Measurements from ENCODE around the gene DVL1. TPM values are rescaled to one million over a fixed set of nuclear protein-coding genes. Genes with fewer than 3 reads are reported as not detected.

The DVL1 gene
- total and polyA plus RNA-seq, 9 of the 15 experiments (the other 6 are each of a cell fraction or from before 2014, with no cell fraction given): 0.62 to 135 (median 24.3) TPM

- TF ChIP-seq, protein P1, sequence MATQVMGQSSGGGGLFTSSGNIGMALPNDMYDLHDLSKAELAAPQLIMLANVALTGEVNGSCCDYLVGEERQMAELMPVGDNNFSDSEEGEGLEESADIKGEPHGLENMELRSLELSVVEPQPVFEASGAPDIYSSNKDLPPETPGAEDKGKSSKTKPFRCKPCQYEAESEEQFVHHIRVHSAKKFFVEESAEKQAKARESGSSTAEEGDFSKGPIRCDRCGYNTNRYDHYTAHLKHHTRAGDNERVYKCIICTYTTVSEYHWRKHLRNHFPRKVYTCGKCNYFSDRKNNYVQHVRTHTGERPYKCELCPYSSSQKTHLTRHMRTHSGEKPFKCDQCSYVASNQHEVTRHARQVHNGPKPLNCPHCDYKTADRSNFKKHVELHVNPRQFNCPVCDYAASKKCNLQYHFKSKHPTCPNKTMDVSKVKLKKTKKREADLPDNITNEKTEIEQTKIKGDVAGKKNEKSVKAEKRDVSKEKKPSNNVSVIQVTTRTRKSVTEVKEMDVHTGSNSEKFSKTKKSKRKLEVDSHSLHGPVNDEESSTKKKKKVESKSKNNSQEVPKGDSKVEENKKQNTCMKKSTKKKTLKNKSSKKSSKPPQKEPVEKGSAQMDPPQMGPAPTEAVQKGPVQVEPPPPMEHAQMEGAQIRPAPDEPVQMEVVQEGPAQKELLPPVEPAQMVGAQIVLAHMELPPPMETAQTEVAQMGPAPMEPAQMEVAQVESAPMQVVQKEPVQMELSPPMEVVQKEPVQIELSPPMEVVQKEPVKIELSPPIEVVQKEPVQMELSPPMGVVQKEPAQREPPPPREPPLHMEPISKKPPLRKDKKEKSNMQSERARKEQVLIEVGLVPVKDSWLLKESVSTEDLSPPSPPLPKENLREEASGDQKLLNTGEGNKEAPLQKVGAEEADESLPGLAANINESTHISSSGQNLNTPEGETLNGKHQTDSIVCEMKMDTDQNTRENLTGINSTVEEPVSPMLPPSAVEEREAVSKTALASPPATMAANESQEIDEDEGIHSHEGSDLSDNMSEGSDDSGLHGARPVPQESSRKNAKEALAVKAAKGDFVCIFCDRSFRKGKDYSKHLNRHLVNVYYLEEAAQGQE (IDR thresholded peaks at IDR 0.05; ENCODE audit: borderline replicate concordance): no peak
- TF ChIP-seq, protein P1 (CRISPR knock-in tag; IDR thresholded peaks at IDR 0.05; ENCODE audit: low read depth): no peak
- TF ChIP-seq MXI1 (IDR thresholded peaks at IDR 0.05; ENCODE audit: low read depth, low read length): no peak
- TF ChIP-seq, protein P2, sequence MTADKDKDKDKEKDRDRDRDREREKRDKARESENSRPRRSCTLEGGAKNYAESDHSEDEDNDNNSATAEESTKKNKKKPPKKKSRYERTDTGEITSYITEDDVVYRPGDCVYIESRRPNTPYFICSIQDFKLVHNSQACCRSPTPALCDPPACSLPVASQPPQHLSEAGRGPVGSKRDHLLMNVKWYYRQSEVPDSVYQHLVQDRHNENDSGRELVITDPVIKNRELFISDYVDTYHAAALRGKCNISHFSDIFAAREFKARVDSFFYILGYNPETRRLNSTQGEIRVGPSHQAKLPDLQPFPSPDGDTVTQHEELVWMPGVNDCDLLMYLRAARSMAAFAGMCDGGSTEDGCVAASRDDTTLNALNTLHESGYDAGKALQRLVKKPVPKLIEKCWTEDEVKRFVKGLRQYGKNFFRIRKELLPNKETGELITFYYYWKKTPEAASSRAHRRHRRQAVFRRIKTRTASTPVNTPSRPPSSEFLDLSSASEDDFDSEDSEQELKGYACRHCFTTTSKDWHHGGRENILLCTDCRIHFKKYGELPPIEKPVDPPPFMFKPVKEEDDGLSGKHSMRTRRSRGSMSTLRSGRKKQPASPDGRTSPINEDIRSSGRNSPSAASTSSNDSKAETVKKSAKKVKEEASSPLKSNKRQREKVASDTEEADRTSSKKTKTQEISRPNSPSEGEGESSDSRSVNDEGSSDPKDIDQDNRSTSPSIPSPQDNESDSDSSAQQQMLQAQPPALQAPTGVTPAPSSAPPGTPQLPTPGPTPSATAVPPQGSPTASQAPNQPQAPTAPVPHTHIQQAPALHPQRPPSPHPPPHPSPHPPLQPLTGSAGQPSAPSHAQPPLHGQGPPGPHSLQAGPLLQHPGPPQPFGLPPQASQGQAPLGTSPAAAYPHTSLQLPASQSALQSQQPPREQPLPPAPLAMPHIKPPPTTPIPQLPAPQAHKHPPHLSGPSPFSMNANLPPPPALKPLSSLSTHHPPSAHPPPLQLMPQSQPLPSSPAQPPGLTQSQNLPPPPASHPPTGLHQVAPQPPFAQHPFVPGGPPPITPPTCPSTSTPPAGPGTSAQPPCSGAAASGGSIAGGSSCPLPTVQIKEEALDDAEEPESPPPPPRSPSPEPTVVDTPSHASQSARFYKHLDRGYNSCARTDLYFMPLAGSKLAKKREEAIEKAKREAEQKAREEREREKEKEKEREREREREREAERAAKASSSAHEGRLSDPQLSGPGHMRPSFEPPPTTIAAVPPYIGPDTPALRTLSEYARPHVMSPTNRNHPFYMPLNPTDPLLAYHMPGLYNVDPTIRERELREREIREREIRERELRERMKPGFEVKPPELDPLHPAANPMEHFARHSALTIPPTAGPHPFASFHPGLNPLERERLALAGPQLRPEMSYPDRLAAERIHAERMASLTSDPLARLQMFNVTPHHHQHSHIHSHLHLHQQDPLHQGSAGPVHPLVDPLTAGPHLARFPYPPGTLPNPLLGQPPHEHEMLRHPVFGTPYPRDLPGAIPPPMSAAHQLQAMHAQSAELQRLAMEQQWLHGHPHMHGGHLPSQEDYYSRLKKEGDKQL (CRISPR knock-in tag; IDR thresholded peaks at IDR 0.05; ENCODE audit: borderline replicate concordance): no peak
- no peak for TF ChIP-seq U2AF1 (optimal IDR thresholded peaks at IDR 0.05; ENCODE audit: low read depth, low read length)
- TF ChIP-seq SIN3A (IDR thresholded peaks at IDR 0.05; ENCODE audit: borderline replicate concordance in 2 of 2, control insufficient read depth in 1 of 2, low read depth in 2 of 2, low read length in 2 of 2): 0 out of 4 replicates have a peak, but pooled peaks of 1 of the 2 experiments have one; percentile 12
- no peak for TF ChIP-seq NFRKB (IDR thresholded peaks at IDR 0.05; ENCODE audit: low read depth)
- TF ChIP-seq EP400 (IDR thresholded peaks at IDR 0.05): no peak
- TF ChIP-seq SP2 (IDR thresholded peaks at IDR 0.05; ENCODE audit: extremely low read depth, low read depth, low read length, poor library complexity, severe bottlenecking): no peak
- no peak for TF ChIP-seq ZFPM2 (CRISPR knock-in tag; IDR thresholded peaks at IDR 0.05)
- no peak for TF ChIP-seq FOXO4 (CRISPR knock-in tag; IDR thresholded peaks at IDR 0.05)
- no peak for TF ChIP-seq ZNF583 (CRISPR knock-in tag; IDR thresholded peaks at IDR 0.05)
- TF ChIP-seq MTA3 (IDR thresholded peaks at IDR 0.05; ENCODE audit: borderline replicate concordance): no peak
Measured at GRCh38 chr1:1318131-1318652, 31.0 kb downstream of the DVL1 start (continued).
